IMR-90 (cell line): ENCODE measurements around the gene CDR2L. TPM values are rescaled to one million over a fixed set of nuclear protein-coding genes. Genes with fewer than 3 reads are reported as not detected.

Source experiments
- ATAC-seq: fragments of 200-7000 bp; cut with Tn5 transposase; 2 replicates; pipeline ENCODE4 v1.9.1; 2020; ENCODE audit warnings: low read depth, mild to moderate bottlenecking, moderate library complexity
- BruUV-seq: library from RNA; stranded (reverse); fragments of 400-500 nt; replicated peaks from 2 replicates; lab custom pipeline; 2021; lab: Mats Ljungman, UMichigan
- CTCF ChIA-PET: fragments of 300-600 bp; formaldehyde crosslinking; extraction: SDS; loops from one replicate; lab custom pipeline; 2021; ENCODE audit warnings: antibody characterized with exemption; lab: Yijun Ruan, JAX
- POLR2A ChIA-PET: fragments of 300-600 bp; sonication (Branson Sonifier 250); formaldehyde crosslinking; loops from one replicate; lab custom pipeline; 2022; ENCODE audit warnings: antibody characterized with exemption; ENCODE audit not compliant: unreplicated experiment; lab: Charles Lee
- DNase-seq: peaks from one replicate; pipeline ENCODE4 v3.0.0; 2013
- H2AFZ ChIP-seq: replicated peaks from 2 replicates; pipeline ENCODE3; 2013; ENCODE audit warnings: low read length, mild to moderate bottlenecking; ENCODE audit not compliant: poor library complexity
- H2AK5ac ChIP-seq: 2 replicates; pipeline ENCODE4 v1.6.1; 2013; ENCODE audit warnings: low read depth, low read length, inconsistent platforms
- H2AK9ac ChIP-seq: replicated peaks from 2 replicates; pipeline ENCODE3; 2013; ENCODE audit warnings: mild to moderate bottlenecking, low read depth, low read length, moderate library complexity; ENCODE audit not compliant: poor library complexity
- H2BK120ac ChIP-seq: 2 replicates; pipeline ENCODE4 v1.6.1; 2013; ENCODE audit warnings: low read depth, low read length, inconsistent platforms
- H2BK15ac ChIP-seq: 3 replicates; pipeline ENCODE4 v1.6.1; 2013; ENCODE audit warnings: low read depth, low read length, inconsistent platforms
- H2BK20ac ChIP-seq: 2 replicates; pipeline ENCODE4 v1.6.1; 2013; ENCODE audit warnings: low read depth, mild to moderate bottlenecking, inconsistent platforms, low read length, moderate library complexity
- H2BK5ac ChIP-seq: 2 replicates; pipeline ENCODE4 v1.6.1; 2013; ENCODE audit warnings: mild to moderate bottlenecking, low read depth, low read length, inconsistent platforms; ENCODE audit not compliant: poor library complexity, severe bottlenecking
- H3K14ac ChIP-seq: replicated peaks from 2 replicates; pipeline ENCODE4 v1.6.1; 2013; ENCODE audit warnings: low read depth, low read length, inconsistent platforms
- H3K18ac ChIP-seq: 2 replicates; pipeline ENCODE4 v1.6.1; 2013; ENCODE audit warnings: low read depth, low read length, control low read depth
- H3K23ac ChIP-seq: 2 replicates; pipeline ENCODE4 v1.6.1; 2013; ENCODE audit warnings: low read depth, low read length, inconsistent platforms
- H3K27ac ChIP-seq: 2 replicates; pipeline ENCODE4 v1.5.1; 2013; ENCODE audit warnings: mild to moderate bottlenecking, control low read depth, low read length; ENCODE audit not compliant: insufficient read depth
- H3K27me3 ChIP-seq: 2 replicates; pipeline ENCODE4 v1.6.1; 2013; ENCODE audit warnings: low read length; ENCODE audit not compliant: control insufficient read depth, insufficient read depth
- H3K36me3 ChIP-seq: 2 replicates; pipeline ENCODE4 v1.6.1; 2013; ENCODE audit warnings: low read length, mixed read lengths; ENCODE audit not compliant: control insufficient read depth, insufficient read depth
- H3K4ac ChIP-seq: 2 replicates; pipeline ENCODE4 v1.6.1; 2013; ENCODE audit warnings: low read depth, low read length, inconsistent platforms
- H3K4me1 ChIP-seq: 2 replicates; pipeline ENCODE4 v1.6.1; 2013; ENCODE audit warnings: low read length, mixed read lengths; ENCODE audit not compliant: control insufficient read depth, insufficient read depth
- H3K4me2 ChIP-seq: 2 replicates; pipeline ENCODE4 v1.6.1; 2013; ENCODE audit warnings: low read depth, mild to moderate bottlenecking, control low read depth, low read length, moderate library complexity
- H3K4me3 ChIP-seq: 2 replicates; pipeline ENCODE4 v1.5.1; 2013; ENCODE audit warnings: low read depth, mild to moderate bottlenecking, control low read depth, low read length, moderate library complexity; ENCODE audit not compliant: insufficient read depth
- H3K56ac ChIP-seq: 2 replicates; pipeline ENCODE4 v1.6.1; 2013; ENCODE audit warnings: low read length, inconsistent platforms; ENCODE audit not compliant: insufficient read depth; ENCODE audit errors: extremely low read depth
- H3K79me1 ChIP-seq, 2 experiments: 2 replicates each; pipeline ENCODE4 v1.6.1; 2013; ENCODE audit warnings: low read length in 2 of 2, inconsistent platforms in 1 of 2, low read depth in 1 of 2
- H3K9ac ChIP-seq: 2 replicates; pipeline ENCODE4 v1.6.1; 2013; ENCODE audit warnings: low read depth, low read length, control low read depth
- H3K9me1 ChIP-seq: 2 replicates; pipeline ENCODE4 v1.6.1; 2013; ENCODE audit warnings: low read length, inconsistent platforms; ENCODE audit not compliant: insufficient read depth
- H3K9me3 ChIP-seq: 2 replicates; pipeline ENCODE4 v1.6.1; 2013; ENCODE audit warnings: low read length; ENCODE audit not compliant: control insufficient read depth, insufficient read depth
- H4K20me1 ChIP-seq: 2 replicates; pipeline ENCODE4 v1.6.1; 2013; ENCODE audit warnings: low read length, inconsistent platforms; ENCODE audit not compliant: insufficient read depth
- H4K5ac ChIP-seq: 2 replicates; pipeline ENCODE4 v1.6.1; 2013; ENCODE audit warnings: mild to moderate bottlenecking, low read depth, low read length, control low read depth
- H4K8ac ChIP-seq, 2 experiments: 2 replicates each; pipeline ENCODE4 v1.6.1; 2013; ENCODE audit warnings: low read depth in 2 of 2, low read length in 2 of 2, control low read depth in 1 of 2, inconsistent platforms in 1 of 2
- H4K91ac ChIP-seq: 2 replicates; pipeline ENCODE4 v1.6.1; 2013; ENCODE audit warnings: low read depth, low read length, inconsistent platforms; ENCODE audit not compliant: insufficient read depth
- BHLHE40 ChIP-seq: fragments of 150-350 bp; IDR thresholded peaks from 2 replicates; pipeline ENCODE4 v1.6.1; 2016; ENCODE audit warnings: mild to moderate bottlenecking, low read depth, low read length
- CEBPB ChIP-seq: IDR thresholded peaks from 2 replicates; pipeline ENCODE4 v1.6.1; 2012; ENCODE audit warnings: low read depth, low read length, improper control_type of control experiment
- CHD1 ChIP-seq: IDR thresholded peaks from 2 replicates; pipeline ENCODE4 v1.6.1; 2012; ENCODE audit warnings: low read depth, low read length, improper control_type of control experiment
- ELK1 ChIP-seq: fragments of 150-350 bp; IDR thresholded peaks from 2 replicates; pipeline ENCODE4 v1.6.1; 2016; ENCODE audit warnings: low read depth, mild to moderate bottlenecking, low read length, moderate library complexity, borderline replicate concordance
- FOS ChIP-seq: fragments of 150-350 bp; IDR thresholded peaks from 2 replicates; pipeline ENCODE4 v1.6.1; 2016; ENCODE audit warnings: low read depth, low read length
- MAFK ChIP-seq: IDR thresholded peaks from 2 replicates; pipeline ENCODE4 v1.6.1; 2012; ENCODE audit warnings: low read depth, low read length, improper control_type of control experiment
- MAZ ChIP-seq: IDR thresholded peaks from 2 replicates; pipeline ENCODE4 v1.6.1; 2012; ENCODE audit warnings: low read depth, mild to moderate bottlenecking, low read length, improper control_type of control experiment, moderate library complexity, borderline replicate concordance
- MXI1 ChIP-seq: IDR thresholded peaks from 2 replicates; pipeline ENCODE4 v1.6.1; 2012; ENCODE audit warnings: low read depth, mild to moderate bottlenecking, low read length, moderate library complexity, borderline replicate concordance
- NFE2L2 ChIP-seq: fragments of 150-350 bp; IDR thresholded peaks from 2 replicates; pipeline ENCODE4 v1.6.1; 2016; ENCODE audit warnings: low read depth, mild to moderate bottlenecking, low read length
- POLR2A ChIP-seq: IDR thresholded peaks from 2 replicates; pipeline ENCODE4 v1.6.1; 2012; ENCODE audit warnings: mild to moderate bottlenecking, low read depth, low read length
- RAD21 ChIP-seq: IDR thresholded peaks from 2 replicates; pipeline ENCODE4 v1.6.1; 2012; ENCODE audit warnings: low read length, improper control_type of control experiment
- RCOR1 ChIP-seq: IDR thresholded peaks from 2 replicates; pipeline ENCODE4 v1.6.1; 2012; ENCODE audit warnings: mild to moderate bottlenecking, low read length, improper control_type of control experiment; ENCODE audit not compliant: insufficient replicate concordance
- RFX5 ChIP-seq: IDR thresholded peaks from 2 replicates; pipeline ENCODE4 v1.8.0; 2012; ENCODE audit warnings: low read depth, mild to moderate bottlenecking, low read length, moderate library complexity
- SMC3 ChIP-seq: fragments of 150-350 bp; IDR thresholded peaks from 2 replicates; pipeline ENCODE4 v1.6.1; 2016; ENCODE audit warnings: low read depth, mild to moderate bottlenecking, antibody characterized with exemption, low read length, moderate library complexity
- USF2 ChIP-seq: fragments of 150-350 bp; IDR thresholded peaks from 2 replicates; pipeline ENCODE4 v1.6.1; 2017; ENCODE audit warnings: mild to moderate bottlenecking, antibody characterized with exemption, low read length, low read depth
- WGBS, 2 experiments: methylation state at CpG; one replicate each; pipeline versions ENCODE4 v1.1.5 to v1.1.7; 2013; ENCODE audit warnings: missing lambda C conversion rate in 2 of 2; ENCODE audit not compliant: insufficient read length in 1 of 2; ENCODE audit errors: extremely low coverage in 2 of 2; 5-methylcytosine and 5-hydroxymethylcytosine counted together
- dilution Hi-C: fragments of 300-500 bp; cut with HindIII; formaldehyde crosslinking; loops from one replicate; pipeline ENCODE4 v1.14.3; 2018; ENCODE audit warnings: low sequenced_read_pairs; ENCODE audit not compliant: unreplicated experiment
- in situ Hi-C: fragments of 300-500 bp; cut with MboI; formaldehyde crosslinking; loops from 3 replicates; pipeline ENCODE4 v1.14.3; 2019; ENCODE audit warnings: low sequenced_read_pairs, inconsistent platforms, mixed read lengths
- intact Hi-C: fragments of 100-400 bp; cut with micrococcal nuclease; formaldehyde crosslinking; loops from 2 replicates; pipeline ENCODE4 v1.10.0; 2022
- polyA plus RNA-seq, 3 experiments: library from polyadenylated mRNA; depleted of rRNA; stranded (reverse); fragments of >200 nt; gene quantifications; 2 replicates each; pipeline ENCODE4 v1.2.3, GENCODE V29; 2012; ENCODE audit warnings: low replicate concordance in 1 of 3
- total RNA-seq: library from RNA; depleted of rRNA; stranded (reverse); fragments of >200 nt; gene quantifications from 2 replicates; pipeline ENCODE4 v1.2.3, GENCODE V29; 2012
- TF ChIP-seq, protein P1 (sequence below): conservative IDR thresholded peaks from 2 replicates; pipeline ENCODE4 v1.5.1; 2012; ENCODE audit warnings: mild to moderate bottlenecking, low read depth, low read length, improper control_type of control experiment

CDR2L gene
- total and polyA plus RNA-seq, 2 of the 4 experiments (the other 2 are of a cell fraction) = 5.7 to 18.9 TPM

DNA sequence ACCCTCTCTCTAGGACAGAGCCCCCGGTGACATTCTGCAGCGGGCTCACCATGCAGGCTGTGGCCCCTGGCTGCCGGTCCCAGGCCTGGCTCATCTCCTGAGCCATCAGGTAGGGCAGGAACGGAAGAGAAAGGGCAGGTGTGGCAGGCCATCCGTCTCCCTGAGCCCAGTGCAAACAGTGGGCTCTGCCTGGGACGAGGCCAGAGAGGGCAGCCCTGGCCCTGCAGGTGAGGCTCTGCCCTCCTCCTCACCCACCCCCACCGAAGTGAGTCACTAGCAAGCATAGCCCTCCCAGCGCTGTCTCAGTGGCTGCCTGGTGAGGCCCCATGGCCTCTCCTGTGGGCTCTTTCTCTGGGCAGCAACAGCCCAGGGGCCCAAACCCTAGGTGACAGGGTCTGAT, 37.2 kb upstream of the CDR2L start:
- ChIA-PET CTCF (no interaction called here), POLR2A (no interaction called here)
- H2BK120ac ChIP-seq = no peak overlapping the region
- no peak overlapping the region for H2BK15ac ChIP-seq
- H3K4me3 ChIP-seq = no peak overlapping the region
- no peak overlapping the region for H3K4ac ChIP-seq
- 60% methylated on average over 1 of the region's 8 CpGs; no CpG with 5 or more reads in 1 of the 2 experiments for WGBS, 2 experiments
- H3K4me2 ChIP-seq = no peak overlapping the region
- H3K9ac ChIP-seq = no peak overlapping the region
- ATAC-seq (no peak), DNase-seq (no peak)
- H2AFZ ChIP-seq = no peak overlapping the region
- no peaks in the 10 kb centered on the region for H3K79me1 ChIP-seq
- intact Hi-C loops = no loop called here
- H2BK20ac ChIP-seq = no peak overlapping the region
- H4K20me1 ChIP-seq = no peaks in the 10 kb centered on the region
- no peak overlapping the region for H2BK5ac ChIP-seq
- H4K91ac ChIP-seq = no peak overlapping the region
- no peak overlapping the region for H3K18ac ChIP-seq
- dilution Hi-C loops = no loop called here
- no peak overlapping the region for H2AK9ac ChIP-seq
- TF ChIP-seq ELK1 = no peak
- TF ChIP-seq RCOR1 = no peak
- TF ChIP-seq USF2 = no peak
- no peak for TF ChIP-seq MAZ
- no peak for TF ChIP-seq POLR2A
- no peak for TF ChIP-seq MAFK
- TF ChIP-seq NFE2L2 = no peak
- TF ChIP-seq SMC3 = no peak
- no peak for TF ChIP-seq MXI1
- TF ChIP-seq, protein P1, sequence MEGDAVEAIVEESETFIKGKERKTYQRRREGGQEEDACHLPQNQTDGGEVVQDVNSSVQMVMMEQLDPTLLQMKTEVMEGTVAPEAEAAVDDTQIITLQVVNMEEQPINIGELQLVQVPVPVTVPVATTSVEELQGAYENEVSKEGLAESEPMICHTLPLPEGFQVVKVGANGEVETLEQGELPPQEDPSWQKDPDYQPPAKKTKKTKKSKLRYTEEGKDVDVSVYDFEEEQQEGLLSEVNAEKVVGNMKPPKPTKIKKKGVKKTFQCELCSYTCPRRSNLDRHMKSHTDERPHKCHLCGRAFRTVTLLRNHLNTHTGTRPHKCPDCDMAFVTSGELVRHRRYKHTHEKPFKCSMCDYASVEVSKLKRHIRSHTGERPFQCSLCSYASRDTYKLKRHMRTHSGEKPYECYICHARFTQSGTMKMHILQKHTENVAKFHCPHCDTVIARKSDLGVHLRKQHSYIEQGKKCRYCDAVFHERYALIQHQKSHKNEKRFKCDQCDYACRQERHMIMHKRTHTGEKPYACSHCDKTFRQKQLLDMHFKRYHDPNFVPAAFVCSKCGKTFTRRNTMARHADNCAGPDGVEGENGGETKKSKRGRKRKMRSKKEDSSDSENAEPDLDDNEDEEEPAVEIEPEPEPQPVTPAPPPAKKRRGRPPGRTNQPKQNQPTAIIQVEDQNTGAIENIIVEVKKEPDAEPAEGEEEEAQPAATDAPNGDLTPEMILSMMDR = no peak
- no peak for TF ChIP-seq RFX5
- TF ChIP-seq RAD21 = no peak
- no peak for TF ChIP-seq FOS
- TF ChIP-seq CEBPB = no peak
- no peak for TF ChIP-seq CHD1
- TF ChIP-seq BHLHE40 = no peak
- in situ Hi-C loops = loop anchor here (10.0 kb wide), 1 partner anchor 205 kb away; the partner anchor contains the start of gene NHERF1
- H3K36me3 ChIP-seq = no peaks in the 10 kb centered on the region
- no peak overlapping the region for H3K56ac ChIP-seq
- no peaks in the 10 kb centered on the region for H3K4me1 ChIP-seq
- no peaks in the 10 kb centered on the region for H3K9me1 ChIP-seq
- no peaks in the 10 kb centered on the region for H3K9me3 ChIP-seq
- H3K27me3 ChIP-seq = peaks cover 52% of the 10 kb centered on the region
- no TSS peak for BruUV-seq
- no peak overlapping the region for H4K5ac ChIP-seq
- no peak overlapping the region for H2AK5ac ChIP-seq
- no peak overlapping the region for H4K8ac ChIP-seq
- H3K27ac ChIP-seq = no peak overlapping the region
- H3K23ac ChIP-seq = no peak overlapping the region
- H3K14ac ChIP-seq = no peak overlapping the region
